Measurements from ENCODE around the gene FGF21.
"Not testable (repeated sequence)": the region's sequence is repeated elsewhere in the genome, so short reads cannot be mapped to it uniquely, and the experiment has no call there.

The FGF21 gene

DNA sequence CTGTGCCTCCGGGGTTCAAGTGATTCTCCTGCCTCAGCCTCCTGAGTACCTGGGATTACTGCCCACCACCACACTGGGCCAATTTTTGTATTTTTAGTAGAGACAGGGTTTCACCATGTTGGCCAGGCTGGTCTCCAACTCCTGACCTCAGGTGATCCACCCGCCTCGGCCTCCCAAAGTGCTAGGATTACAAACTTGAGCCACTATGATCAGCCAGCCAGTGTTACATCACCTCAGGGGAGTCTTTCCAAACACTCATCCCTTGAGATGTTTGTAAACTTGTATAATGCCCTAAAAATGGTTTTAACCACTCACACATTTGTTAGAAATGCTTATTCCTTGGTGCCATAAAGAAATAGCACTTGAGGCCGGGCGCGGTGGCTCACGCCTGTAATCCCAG, 31.1 kb downstream of the FGF21 start:
- not testable (repeated sequence) for DNase-seq (ENCODE audit: low read depth in 2 of 2)

DNA sequence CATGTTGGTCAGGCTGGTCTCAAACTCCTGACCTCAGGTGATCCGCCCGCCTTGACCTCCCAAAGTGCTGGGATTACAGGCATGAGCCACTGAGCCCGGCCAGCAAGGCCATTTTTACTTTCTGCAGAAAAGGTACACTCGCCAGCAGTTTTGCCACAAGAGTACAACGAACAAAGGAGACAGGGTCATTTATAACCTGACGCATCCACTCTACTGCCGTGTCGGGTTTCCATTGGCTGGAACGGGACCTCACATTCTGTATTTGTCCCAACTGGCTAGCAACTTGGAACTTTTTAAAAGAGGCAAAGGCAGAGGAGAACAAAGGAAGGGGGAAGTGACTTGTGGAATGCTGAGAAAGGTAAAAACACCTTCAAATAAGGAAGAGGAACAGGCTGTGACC, 32.0 kb downstream of the FGF21 start:
- not testable (repeated sequence) for DNase-seq (ENCODE audit: low read depth in 2 of 2)

DNA sequence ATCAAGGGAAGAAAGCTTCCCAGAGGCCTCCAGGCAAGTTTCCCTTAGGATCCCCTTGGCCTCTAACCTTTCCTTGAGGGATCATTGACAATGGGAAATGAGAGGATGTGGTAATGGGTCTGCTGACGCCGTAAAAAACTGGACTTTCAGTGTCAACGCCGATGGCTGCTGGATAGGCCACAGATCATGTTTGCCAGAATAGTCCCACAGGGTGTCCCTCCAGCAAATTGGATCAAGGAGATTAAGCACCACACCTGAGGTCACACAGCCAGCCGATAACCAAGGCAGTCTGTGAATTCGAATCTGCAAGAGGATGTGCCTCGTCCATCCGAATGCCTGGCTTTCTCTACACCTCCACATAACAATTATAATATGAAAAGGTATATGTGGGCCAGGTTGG, 37.9 kb downstream of the FGF21 start:
- no peak for DNase-seq (ENCODE audit: low read depth in 2 of 2)

DNA sequence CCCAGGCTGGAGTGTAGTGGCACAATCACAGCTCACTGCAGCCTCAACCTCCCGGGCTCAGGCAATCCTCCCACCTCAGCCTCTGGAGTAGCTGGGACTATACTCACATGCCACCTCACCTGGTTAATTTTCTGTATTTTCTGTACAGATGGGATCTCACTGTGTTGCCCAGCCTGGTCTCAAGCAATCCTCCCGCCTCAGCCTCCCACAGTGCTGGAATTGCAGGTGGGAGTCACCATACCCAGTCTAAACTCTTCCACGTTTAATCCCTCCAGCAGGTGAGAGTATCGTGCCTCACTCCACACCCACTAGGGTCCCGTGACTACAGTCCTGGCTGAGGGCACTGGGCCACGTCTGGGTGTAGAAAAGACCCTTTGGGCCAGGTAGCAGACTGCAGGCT, 39.0 kb downstream of the FGF21 start:
- DNase-seq (ENCODE audit: low read depth in 2 of 2), result no peak

DNA sequence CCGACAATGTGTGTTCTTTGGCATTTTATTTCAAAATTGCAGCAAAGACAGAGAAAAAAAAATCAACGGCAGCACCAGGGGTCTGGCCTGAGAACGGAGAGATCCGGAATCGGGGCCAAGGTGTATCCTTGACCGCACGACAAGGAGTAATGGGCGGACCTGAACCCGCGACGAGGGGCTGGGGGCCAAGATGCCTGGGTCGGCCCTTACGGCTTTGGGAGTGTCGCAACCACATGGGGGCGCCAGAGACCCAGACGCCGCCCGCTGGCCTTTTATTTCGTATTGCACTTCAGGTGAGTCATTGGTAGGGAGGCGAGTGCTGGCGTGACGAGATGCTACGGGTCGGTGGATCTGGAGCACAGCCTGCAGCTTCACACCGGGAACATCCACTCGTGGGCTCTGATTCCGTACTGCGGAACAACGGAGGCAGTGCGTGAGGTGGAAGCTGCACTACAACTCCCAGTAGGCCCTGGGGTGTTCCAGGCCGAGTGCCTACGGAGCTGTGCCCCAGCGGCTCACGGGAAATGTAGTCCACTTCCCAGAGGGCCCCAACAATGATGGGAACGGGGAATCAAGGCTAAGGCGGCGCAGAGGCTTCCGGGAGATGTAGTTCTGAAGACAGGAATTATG, 39.8 kb downstream of the FGF21 start:
- peak; percentile 75 to 77 for DNase-seq (ENCODE audit: low read depth in 2 of 2)

DNA sequence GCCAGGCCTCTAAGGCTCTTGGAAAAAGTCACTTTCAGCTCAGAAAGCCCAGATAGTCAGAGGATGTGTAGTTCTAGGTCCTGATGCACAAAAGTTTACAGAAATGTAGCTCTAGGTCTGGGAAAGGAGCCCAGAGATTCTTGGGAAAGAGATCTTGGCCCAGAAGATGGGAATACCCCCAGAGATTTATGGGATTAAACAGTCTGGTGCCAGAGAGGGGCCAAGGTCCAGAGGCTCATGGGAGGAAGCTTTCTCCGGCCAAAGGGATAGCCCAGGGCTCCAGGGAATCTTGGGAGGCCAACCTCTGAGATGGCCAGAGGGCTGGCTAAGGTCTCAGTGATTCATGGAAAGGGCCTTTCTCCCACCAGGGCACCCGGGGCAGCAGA, 40.4 kb downstream of the FGF21 start:
- no peak for DNase-seq (ENCODE audit: low read depth in 2 of 2)

DNA sequence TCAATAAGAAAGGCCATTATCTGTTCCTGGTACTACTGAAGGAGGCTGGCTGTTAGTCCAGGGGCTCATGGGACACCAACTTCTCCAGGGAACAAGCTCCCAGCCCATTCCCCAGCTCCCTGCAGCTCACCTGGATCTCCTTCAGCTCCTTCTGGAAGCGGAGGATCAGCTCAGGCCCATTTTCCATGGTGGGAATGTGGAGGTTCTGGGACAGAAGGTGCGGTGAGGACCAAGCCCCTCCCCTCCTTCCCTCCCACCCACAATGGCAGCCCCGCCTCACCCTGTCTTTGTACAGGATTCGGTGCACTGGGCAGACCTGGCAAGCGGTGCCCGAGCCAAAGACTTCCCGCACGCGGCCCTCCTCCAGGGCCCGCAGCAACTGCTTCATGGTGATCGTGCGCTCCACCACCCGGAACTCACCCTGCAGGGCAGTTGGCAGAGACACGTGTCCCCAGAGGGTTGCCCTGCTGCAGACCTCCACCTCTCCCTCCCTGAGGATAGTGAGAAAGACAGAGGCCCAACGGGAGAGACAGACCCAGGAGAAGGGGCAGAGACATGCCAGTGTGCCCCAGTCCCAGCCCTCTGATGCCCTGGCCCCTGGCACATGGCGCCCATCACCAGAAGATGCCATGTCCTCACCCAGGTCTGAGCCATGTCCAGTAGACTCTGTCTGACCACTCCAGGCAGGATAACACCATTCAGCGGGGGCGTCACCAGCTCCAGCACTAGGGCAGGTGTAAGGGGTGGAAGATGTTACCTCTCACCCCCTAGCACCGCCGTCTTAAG, 41.2 kb downstream of the FGF21 start:
- DNase-seq (ENCODE audit: low read depth in 2 of 2), result no peak

DNA sequence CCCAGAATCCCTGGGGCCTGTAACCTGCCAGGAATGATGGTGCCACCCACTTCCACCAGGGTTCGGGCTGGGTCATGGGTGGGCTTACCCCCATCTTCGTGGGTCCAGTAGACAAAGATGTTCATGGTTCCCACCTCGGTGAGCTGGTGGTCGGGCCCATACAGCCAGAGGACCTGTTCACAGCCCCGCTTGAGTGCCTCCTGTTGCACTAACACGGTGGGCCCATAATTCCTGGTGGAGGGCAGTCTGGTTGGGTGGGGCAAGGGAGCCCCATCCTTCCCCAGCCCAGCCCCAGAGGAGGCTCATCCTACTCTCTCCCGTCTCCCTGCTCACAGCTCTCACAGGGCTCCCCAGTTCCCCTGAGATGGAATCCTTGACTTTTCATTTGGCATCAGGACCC, 41.8 kb downstream of the FGF21 start:
- DNase-seq (ENCODE audit: low read depth in 2 of 2), result no peak

DNA sequence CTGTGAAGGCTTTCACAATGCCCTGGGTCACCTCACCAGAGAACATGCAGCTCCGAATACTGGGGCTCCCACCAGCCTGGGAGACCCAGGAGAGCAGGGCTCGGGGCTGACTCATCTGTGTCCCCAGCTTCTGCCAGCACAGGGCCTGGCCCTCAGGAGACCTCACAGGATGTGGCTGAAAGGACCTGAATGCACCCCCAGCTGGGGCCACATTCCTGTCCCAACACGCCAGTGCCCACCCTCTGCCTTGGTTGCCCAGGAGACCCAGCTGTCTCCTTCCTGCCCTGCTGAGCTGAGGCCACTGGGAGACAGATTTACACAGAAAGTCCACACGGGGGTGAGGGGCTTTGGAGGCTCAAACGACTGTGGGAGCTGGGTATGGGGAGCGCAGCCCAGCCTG, 43.6 kb downstream of the FGF21 start:
- DNase-seq (ENCODE audit: low read depth in 2 of 2), result no peak

DNA sequence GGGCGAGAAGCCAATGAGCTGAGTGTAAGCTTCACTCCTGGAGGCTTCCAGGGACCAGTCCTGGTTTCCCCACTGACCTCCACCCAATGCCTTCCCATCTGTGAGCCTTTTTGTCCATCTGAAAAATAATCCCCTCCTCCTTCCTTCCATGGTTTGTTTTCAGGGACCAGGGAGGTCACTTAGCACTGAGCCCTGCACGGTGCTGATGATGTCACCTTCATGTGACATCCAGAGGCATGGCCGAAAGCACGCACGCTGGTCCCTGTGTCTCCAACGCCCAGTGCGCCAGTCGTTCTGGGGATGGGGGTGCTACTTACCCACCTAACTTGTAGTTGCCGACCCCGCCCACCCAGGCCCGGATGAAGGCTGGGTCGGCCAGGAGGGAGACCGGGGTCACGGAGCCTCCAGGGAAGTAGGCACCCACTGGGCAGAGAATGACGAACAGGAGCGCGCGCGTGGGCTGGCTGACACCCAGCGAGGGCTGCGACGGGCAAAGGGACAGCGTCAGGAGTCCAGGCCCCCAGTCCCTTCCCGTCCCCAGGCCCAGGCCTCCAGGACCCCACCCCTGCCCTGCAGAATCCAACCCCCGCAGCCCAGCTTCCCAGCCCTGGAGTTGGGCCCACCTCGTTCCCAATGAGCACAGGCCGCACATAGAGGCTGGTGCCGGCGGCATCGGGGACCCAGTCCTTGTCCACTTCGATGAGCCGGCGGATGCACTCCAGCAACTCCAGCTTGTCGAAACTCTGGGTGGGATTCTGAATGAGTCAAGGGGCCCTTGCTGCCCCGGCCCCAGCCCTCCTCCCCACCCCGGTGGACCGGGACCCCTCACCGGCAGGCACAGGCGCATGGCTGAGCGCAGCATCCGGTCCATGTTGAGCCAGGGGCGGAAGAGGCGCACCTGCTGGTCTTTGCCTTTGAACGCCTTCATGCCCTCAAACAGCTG, 44.3 kb downstream of the FGF21 start:
- no peak for DNase-seq (ENCODE audit: low read depth in 2 of 2)

DNA sequence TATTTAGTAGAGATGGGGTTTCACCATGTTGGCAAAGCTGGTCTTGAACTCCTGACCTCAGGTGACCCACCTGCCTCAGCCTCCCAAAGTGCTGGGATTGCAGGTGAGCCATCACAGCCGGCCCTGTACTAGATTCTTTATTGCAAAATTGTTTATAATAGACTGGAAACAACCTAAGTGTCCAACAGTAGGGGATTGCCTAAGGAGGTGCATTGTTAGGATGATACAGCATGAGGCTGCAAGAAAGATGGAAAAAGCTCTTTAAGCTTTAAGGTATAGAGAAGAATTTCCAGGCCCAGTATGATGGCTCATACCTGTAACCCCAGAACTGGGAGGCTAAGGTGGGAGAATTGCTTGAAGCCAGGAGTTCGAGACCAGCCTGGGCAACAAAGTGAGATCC, 47.3 kb downstream of the FGF21 start:
- DNase-seq (ENCODE audit: low read depth in 2 of 2), result no peak

DNA sequence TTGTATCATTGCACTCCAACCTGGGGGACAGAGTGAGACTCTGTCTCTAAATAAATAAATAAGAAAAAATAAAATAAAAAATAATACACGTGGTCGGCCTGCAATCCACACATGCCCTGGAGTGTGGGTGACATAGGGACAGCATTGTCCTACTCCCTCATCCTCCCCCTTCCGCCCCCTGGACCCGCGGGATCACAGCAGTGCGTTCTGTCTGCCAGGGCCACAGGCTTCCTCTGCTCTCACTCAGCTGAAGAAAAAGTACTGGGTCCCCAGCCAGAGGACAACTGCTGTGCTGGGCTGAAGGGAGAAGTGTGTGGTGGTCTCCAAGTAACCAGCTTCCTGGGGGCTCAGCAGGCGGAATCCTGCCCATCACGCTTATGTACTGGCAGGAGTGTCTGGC, 49.2 kb downstream of the FGF21 start:
- DNase-seq (ENCODE audit: low read depth in 2 of 2), result no peak

DNA sequence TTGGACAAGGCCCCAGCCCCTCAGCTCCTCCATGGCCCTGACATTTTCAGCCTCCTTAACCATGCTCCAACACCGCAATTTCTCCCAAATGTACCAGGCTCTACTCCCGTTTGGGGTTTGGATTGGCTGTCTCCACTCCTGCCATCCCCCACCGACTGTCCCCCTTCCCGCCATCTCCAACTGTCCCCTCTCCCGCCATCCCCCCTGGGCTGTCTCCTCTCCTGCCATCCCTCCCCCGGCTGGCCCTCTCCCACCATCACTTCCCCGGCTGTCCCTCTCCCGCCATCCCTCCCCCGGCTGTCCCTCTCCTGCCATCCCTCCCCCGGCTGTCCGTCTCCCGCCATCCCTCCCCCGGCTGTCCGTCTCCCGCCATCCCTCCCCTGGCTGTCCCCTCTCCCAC, 50.1 kb downstream of the FGF21 start:
- DNase-seq (ENCODE audit: low read depth in 2 of 2), result no peak

DNA sequence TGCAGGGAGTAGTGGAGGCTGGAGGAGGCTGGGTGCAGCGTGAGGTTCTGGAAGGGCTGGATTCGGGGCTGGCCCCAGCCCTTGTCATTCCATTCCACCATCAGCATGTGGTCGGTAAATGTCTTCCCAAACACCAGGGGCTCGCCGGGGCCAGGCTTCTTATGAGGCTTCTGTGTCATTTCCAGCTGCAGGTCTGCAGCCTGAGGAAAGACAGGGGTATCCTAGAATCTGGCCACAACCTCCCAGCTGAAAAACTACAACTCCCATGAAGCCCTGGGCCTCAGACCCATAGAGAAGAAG, 51.1 kb downstream of the FGF21 start:
- DNase-seq (ENCODE audit: low read depth in 2 of 2), result no peak

DNA sequence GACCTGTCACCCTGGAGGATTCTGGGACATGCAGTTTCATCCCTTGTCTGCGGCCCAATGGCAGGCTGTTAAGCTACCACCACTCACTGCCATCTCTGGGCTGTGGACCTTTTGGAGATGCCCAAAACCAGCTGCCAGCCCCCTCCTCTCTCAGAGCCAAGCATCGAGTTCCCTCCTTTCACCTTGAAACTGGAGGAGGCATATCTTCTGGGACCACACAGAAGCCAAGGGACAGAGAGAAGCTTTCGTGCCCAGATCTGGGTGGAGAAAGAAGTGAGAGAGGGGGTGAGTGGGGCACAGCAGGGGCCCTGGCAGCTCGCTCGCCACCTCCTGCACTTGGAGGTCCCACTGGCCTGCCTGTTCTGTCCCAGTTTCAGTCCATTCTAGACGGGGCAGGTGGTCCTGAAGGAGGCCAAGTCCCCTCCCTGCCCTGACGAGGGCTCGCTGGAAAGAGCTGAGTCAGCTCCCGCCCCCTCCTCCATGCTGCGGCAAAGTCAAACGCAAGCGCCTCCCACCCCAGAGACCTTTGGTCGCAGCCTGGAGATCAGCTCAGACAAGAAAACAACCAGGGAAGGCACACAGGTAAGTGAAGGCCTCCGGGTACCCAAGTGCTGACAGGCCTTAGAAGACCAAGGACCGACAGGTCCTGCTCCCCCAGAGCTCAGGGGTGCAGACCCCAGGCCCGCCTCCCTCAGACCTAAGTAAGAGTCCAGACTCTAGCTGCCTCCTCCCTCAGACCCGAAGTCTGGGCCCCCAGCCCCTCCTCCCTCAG, 51.7 kb downstream of the FGF21 start:
- no peak for DNase-seq (ENCODE audit: low read depth in 2 of 2)

DNA sequence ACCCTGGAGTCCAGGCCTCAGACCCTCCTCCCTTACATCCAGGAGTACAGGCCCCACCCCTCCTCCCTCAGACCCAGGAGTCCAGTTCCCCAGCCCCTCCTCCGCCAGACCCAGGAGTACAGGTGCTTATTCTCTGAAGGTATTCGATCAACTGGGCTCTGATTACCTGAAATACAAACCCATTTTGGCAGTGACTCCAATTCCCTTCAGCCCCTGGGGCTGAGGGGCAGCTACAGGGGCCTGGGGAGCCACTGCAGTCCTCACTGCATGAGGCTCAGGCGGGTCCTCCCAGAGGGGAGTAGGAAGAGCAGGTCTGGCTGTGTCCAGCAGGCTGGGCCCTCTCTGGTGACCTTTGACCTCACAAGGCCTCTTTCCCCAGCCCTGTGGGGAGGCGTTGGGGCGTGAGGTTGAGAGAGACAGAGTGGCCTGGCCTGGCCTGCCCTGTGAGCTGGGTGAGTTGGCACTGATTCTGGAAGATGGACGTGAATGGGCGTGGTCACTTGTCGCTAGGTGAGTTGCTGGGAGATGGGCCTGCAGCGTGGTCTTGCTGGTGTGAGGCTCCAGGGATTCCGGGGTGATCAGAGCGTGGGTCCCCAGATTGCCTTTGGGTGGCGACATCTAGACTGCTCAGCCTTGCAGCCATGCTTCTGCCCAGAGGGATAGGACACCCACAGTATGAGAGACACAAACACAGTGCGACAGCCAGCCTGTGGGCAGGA, 52.4 kb downstream of the FGF21 start:
- no peak for DNase-seq (ENCODE audit: low read depth in 2 of 2)
